ENCODE results near the gene ZSCAN18.
"Not testable (repeated sequence)": the region's sequence is repeated elsewhere in the genome, so short reads cannot be mapped to it uniquely, and the experiment has no call there.

Gene ZSCAN18, protein sequence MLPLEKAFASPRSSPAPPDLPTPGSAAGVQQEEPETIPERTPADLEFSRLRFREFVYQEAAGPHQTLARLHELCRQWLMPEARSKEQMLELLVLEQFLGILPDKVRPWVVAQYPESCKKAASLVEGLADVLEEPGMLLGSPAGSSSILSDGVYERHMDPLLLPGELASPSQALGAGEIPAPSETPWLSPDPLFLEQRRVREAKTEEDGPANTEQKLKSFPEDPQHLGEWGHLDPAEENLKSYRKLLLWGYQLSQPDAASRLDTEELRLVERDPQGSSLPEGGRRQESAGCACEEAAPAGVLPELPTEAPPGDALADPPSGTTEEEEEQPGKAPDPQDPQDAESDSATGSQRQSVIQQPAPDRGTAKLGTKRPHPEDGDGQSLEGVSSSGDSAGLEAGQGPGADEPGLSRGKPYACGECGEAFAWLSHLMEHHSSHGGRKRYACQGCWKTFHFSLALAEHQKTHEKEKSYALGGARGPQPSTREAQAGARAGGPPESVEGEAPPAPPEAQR

DNA sequence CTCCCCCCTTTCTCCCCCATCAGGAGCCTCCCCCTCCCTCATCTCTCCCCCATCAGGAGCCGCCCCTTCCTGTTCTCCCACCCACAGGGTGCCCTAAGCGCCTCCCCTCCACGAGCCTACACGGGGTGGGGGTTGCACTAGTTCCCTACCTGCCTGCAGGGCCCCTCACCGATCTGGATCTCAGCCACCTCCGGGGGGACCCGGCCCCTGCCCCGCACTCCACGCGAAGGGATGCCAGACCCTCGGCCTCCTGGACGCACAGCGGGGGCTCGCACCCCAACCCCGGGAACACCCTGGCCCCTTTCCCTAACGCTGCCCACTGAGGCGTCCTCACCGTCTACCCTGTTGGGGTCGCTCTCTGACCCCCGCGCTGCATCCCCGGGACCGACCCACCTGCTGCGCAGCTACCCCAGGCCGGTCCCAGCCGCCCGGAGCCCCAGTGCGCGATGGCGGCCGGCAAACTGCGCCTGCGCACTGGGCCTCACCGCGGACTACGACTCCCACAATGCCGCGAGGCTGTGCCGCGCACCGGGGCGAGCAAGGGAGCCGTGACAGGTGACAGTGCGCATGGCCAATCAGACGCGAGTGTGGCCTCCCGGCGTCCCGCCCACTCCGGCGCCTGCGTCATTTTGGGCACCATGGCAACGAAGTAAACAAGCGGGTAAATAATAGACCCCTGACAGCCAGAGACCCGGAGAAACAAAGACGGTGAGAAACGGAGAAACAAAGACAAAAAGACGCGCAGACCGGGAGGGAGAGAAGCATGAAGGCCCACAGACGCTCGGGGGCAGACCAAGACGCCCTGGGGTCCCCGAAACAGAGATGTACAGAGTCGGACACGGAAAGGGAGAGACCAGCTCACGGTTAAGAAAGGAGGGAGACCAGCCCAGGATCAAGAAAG, at the start of gene ZSCAN18:
TSS of gene ZSCAN18 (minus strand) at position 451 of the 901 bp plus-strand sequence. CDS start 7,964 bp downstream, outside the sequence.
- peak; percentile 76 for DNase-seq

DNA sequence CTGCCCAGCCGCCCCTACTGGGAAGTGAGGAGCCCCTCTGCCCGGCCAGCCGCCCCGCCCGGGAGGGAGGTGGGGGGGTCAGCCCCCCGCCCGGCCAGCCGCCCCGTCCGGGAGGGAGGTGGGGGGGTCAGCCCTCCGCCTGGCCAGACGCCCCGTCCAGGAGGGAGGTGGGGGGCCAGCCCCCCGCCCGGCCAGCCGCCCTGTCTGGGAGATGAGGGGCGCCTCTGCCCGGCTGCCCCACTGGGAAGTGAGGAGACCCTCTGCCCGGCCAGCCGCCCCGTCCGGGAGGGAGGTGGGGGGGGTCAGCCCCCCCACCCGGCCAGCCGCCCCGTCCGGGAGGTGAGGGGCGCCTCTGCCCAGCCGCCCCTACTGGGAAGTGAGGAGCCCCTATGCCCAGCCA, 49.4 kb upstream of the ZSCAN18 start:
- DNase-seq: not testable (repeated sequence)

- DNase-seq: no peak
Observed at GRCh38 chr19:58145849-58146248, 47.8 kb upstream of the ZSCAN18 start.

DNA sequence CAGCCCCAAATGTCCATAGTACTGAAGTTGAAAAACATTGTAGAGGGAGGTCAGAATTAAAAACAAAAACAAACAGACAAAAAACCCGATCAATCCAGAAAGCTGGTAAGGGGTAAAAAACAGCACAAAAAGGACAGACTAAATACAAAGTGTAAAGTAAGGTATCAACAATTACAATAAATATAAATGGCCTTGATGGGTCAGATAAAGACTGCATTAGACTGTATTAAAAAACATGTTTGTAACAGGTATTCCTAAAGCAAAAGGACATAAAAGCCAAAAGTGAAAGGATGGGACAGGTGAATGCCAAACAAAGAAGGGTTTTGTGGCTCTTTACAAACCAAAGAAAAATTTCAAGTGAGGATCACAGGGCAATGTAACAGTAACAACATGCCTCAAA, 36.2 kb upstream of the ZSCAN18 start:
- DNase-seq: no peak

DNA sequence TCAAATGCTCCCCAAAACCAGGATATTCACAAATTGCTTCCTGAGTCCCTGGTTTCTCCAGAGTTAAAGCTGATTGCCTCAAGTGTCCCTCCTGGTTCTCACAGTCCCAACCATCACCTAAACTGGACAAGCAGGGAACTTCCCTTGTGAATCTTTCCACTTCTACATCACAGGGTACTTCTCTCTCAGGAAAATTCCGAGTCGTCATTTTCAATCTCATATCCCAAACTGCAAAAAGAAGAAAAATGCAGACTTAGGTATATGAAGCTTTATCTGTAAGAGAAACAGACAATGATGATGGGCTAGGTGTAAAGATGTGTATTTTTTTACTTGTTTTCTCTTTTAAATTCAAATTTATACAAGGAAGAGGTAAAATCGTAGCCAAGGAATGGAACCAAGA, 31.3 kb upstream of the ZSCAN18 start:
- DNase-seq: no peak

- no peak for DNase-seq
Observed at GRCh38 chr19:58128041-58128685, 30.1 kb upstream of the ZSCAN18 start.

- DNase-seq: no peak
Observed at GRCh38 chr19:58123354-58123753, 25.3 kb upstream of the ZSCAN18 start.

GRCh38 chr19:58118979-58119733, 21.1 kb upstream of the ZSCAN18 start:
- DNase-seq: no peak

- no peak for DNase-seq
Observed at GRCh38 chr19:58117841-58118575, 20.0 kb upstream of the ZSCAN18 start.

DNA sequence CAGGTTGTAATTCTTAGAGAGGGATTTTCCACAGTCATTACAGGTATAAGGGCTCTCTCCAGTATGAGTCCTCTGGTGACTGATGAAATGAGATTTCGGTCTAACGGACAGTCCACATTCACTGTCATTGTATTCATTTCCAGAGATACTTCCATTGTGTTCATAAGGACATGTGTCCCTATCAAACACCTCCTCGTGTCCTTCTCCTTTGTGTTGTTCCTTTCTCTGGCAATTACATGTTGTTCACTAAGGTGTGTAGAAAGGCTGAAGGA, 10.5 kb upstream of the ZSCAN18 start:
- DNase-seq: no peak

DNA sequence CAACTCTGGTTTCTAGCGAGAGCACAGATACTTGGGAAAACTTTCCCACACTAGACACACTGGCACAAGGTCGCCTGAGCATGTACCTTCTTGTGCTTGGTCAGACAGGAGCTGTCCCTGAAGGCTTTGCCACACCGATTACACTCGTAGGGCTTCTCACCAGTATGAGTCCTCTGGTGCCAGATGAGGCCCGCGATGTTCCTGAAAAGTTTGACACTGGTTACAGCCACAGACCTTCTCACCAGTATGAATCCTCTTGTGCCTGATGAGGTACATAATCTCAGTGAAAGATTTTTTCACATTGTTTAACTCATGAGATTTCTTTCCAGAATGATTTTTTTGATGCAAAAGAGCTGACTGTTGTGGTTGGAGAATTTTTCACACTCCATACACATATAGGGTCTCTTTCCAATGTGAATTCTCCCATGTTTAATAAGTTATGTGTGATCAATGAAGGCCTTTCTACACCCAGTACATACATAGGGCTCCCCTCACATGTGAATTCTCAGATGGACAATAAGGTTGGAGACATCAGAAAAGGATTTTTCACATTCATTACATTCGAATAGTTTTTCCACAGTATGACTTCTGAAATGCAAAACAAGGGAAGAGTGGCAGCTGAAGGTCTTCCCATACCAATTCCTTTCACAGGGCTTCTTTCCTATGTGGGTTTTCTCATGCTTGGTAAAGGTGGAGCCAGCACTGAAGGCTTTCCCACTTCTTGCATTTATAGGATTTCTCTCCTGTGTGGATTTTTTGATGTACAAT, 9.9 kb upstream of the ZSCAN18 start:
- DNase-seq: no peak

GRCh38 chr19:58098682-58098998, 609 bp upstream of the ZSCAN18 start:
- DNase-seq: no peak

GRCh38 chr19:58097349-58097748, 682 bp downstream of the ZSCAN18 start:
- DNase-seq: no peak

DNA sequence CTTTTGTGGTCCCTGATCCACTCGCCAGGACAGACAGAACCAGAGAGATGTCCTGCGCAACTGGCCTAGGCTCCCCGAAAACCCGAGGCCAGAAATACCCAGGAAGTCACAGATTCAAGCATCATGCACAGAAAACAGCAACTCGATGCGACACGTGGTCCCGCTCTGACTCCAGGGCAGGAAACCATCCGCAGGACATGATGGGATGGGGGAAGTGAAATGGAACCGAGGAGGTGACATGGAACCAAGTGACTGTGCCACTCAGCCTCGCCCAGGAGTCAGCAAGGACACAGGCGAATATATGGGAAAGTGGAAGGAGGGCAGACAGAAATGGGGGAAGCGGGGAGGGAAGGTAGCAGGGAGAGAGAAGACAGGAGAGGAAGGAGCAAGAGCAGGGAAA, 1.1 kb downstream of the ZSCAN18 start:
- no peak for DNase-seq

DNA sequence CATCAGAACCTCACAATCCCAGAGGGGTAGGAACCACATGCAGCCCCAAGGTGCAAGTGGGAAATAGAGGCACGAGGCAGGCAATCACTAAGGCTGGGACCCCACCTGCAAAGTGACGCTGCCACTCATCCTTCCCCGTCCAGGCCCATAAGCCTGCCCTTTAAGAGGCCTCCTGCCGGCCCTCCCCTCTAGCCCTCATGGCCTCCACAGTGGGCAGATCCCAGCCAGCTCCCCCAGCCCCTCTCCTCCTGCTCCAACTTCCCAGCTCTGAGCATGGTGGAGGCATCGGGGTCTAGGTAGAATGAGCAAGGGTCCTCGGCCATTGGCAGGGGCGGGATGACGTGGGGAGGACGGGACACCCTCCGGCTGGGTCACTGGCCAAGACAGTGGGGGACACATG, 2.7 kb downstream of the ZSCAN18 start:
- DNase-seq: no peak

DNA sequence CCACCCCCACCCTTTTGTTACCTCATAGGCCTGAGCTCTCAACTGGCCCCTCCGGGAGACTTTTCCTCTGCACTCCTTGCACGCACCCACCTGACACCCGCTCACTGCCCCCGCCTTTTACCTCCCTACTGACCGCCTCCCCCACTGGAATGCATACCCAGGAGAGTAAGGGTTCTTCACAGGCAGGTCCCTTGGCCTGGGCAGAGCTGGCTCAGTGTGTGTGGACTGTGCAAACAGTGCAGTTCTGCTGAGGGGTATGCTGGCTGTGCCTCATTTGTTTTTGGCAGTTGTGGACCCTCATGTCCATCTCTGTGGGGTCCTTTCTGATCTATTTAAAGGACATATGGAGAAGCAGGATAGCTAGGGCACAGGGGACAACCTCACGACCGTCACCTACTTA, 5.0 kb downstream of the ZSCAN18 start:
- DNase-seq: no peak

DNA sequence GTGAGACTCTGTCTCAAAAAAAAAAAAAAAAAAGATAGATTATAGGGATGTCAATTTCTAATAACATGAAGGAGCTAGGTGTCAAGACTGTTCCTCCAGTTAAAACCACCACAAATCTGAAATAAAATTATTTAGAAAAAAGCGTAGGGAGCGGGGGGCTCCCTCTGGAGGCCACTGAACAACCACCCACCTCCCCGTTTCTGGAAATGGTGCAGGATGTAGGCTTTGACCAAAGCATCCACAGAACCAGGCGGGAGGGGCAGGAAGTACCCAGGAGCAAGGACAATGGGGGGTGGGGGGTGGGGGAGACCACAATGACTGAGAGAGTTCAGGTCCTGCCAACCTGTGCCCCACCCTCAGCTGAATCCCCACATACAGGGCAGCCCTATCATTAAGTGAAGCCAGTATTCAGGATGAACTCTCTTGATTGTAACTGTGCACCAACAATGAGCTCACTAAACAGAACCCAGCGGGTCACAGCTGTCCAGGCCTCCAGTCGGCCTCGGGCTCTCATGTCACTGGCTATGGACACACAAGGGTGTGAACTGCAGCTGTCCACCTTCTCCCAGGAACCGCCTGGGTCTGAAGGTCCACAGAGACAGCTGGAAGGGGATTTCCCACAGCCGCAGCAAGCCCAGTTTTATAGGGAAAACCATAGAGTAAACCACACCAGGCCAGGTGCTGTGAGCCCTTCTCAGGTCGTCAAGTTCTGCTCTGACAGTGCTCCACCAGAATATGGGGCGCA, 6.6 kb downstream of the ZSCAN18 start:
- DNase-seq: no peak

DNA sequence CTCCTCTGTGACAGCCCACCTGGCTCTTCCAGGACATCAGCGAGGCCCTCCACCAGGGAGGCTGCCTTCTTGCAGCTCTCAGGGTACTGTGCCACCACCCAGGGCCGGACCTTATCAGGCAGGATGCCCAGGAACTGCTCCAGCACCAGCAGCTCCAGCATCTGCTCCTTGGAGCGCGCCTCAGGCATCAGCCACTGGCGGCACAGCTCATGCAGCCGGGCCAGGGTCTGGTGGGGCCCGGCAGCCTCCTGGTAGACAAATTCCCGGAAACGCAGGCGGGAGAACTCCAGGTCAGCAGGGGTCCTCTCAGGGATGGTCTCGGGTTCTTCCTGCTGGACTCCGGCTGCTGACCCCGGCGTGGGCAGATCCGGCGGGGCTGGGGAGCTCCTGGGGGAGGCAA, 8.2 kb downstream of the ZSCAN18 start:
- no peak for DNase-seq

GRCh38 chr19:58088521-58089052, 9.4 kb downstream of the ZSCAN18 start:
- DNase-seq: no peak

All from NCI-H524 treated with DMSO at 0.1 percent for 48 hours (cell line).